NCI-H345 (cell line): Measurements from ENCODE around the gene FAM227B.
"Not testable (repeated sequence)": the region's sequence is repeated elsewhere in the genome, so short reads cannot be mapped to it uniquely, and the experiment has no call there.

Source experiments
- DNase-seq: peaks from one replicate; lab custom pipeline; 2025; lab: John Stamatoyannopoulos, UW

FAM227B gene

GRCh38 chr15:49610157-49610918, 10.3 kb downstream of the FAM227B start:
- no peak for DNase-seq

DNA sequence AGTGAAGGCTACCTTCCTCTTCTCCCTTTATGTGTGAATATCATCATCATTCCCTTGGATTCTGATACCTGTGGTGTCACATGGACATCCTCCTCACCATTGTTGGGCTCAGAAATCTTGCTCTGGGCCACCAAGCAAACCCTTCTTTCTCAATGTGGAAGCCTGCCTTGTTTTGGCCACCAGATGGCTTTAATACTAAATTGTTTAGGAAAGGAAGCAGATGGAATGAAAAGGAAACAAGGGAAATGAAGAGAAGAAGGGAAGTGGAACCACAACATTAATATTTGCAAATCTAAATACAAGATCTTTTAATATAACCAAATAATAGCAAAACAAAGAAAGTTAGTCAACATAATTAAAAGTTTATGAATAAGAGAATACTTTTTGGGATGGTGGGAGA, 14.0 kb downstream of the FAM227B start:
- no peak for DNase-seq

DNA sequence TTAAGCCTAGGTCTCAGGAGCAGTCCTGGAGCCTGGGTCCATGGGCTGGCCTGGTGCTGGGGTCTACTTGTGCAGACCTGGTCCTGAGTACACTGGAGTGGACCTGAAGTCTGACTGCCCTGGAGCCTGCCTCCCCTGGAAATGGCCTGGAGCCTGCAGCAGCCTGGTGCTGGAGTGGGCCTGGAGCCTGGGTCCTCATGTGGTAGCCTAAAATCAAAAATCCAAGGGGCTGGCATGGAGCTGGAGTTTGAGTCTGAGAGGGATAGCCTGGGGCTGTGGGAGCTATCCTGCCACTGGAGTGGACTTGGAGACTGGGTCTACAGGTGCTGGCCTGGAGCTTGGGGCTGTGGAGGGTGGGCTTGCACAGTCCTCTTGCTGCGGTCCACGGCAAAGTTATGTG, 15.0 kb downstream of the FAM227B start:
- DNase-seq, result no peak

DNA sequence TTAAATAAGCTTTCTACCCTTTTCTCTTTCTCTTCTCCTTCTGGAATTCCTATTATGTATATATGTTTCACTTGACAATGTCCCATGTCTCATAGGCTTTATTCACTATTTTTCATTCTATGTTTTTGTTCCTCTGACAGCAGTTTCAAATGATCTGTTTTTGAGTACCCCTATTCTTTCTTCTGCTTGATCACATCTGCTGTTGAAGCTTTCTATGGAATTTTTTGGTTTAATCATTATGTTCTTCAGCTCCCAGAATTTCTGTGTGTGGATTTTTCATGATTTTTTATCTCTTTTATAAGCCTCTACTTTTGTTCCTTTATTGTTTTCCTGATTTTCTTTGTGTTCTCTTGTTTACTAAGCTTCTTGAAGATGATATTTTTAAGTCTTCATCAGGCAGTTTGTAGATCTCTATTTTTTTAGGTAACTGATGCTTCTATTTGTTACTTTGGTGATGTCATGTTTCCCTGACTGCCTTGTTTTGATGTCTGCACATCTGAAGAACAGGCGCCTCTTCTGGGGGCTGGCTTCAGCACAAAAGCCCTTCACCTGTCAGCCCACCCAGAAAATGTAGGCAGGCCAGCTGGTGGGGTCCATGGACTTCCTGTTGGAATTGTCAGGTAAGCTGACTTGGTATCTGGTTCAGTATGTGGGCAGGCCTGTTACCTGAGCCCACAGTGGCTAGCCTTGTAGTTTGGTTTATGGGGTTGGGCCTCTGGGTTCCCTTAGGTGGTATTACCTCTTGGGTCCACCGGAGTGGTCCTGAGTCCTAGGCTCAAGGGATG, 15.8 kb downstream of the FAM227B start:
- no peak for DNase-seq

- DNase-seq, result not testable (repeated sequence)
Observed at GRCh38 chr15:49592829-49593316, 27.7 kb downstream of the FAM227B start.

GRCh38 chr15:49589030-49589429, 31.6 kb downstream of the FAM227B start:
- DNase-seq, result no peak

GRCh38 chr15:49573421-49573820, 47.2 kb downstream of the FAM227B start:
- DNase-seq, result no peak

- DNase-seq, result no peak
Observed at GRCh38 chr15:49570672-49571071, 49.9 kb downstream of the FAM227B start.

GRCh38 chr15:49570174-49570573, 50.4 kb downstream of the FAM227B start:
- DNase-seq, result no peak

DNA sequence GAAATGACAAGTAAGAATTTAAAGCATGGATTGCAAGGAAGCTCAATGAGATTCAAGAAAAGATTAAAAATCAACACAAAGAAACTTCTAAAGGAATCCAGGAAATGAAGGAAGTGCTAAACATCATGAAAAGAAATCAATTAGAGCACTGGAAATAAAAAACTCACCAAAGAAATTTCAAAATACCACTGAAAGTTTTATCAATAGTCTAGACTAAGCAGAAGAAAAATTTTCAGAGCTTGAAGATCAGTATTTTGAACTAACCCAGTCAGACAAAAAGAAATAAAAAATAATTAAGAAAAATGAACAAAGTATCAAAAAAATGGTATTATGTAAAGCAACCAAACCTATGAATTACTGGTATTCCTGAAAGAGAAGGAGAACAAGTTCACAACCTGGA, 60.6 kb downstream of the FAM227B start:
- no peak for DNase-seq

- no peak for DNase-seq
Observed at GRCh38 chr15:49558929-49559328, 61.7 kb downstream of the FAM227B start.

DNA sequence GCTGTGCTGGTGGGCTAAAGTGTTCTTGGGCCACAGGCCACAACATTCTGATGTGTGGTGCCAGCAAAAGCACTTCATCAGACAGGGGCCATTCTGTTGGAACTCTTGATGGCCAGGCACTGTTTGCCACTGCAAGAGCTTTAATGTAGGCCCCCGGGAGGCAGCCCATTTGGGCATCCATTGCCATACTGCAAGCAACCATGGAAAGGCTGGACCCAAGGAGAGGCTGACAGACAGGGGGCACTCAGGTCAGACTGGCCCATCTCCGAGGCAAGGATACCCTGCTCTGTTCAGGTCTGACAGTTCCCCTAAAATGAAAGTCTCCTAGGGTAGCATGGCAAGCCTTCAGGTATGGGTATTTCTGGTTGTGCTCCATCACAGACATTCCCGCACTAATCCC, 64.2 kb downstream of the FAM227B start:
- no peak for DNase-seq

DNA sequence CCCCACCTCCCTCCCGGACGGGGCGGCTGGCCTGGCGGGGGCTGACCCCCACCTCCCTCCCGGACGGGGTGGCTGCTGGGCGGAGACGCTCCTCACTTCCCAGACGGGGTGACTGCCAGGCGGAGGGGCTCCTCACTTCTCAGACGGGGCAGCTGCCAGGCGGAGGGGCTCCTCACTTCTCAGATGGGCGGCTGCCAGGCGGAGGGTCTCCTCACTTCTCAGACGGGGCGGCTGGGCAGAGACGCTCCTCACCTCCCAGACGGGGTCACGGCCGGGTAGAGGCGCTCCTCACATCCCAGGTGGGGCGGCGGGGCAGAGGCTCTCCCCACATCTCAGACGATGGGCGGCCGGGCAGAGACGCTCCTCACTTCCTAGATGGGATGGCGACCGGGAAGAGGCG, 70.3 kb downstream of the FAM227B start:
- DNase-seq, result not testable (repeated sequence)

GRCh38 chr15:49538520-49538919, 82.1 kb downstream of the FAM227B start:
- no peak for DNase-seq

GRCh38 chr15:49530092-49530491, 90.5 kb downstream of the FAM227B start:
- DNase-seq, result no peak

DNA sequence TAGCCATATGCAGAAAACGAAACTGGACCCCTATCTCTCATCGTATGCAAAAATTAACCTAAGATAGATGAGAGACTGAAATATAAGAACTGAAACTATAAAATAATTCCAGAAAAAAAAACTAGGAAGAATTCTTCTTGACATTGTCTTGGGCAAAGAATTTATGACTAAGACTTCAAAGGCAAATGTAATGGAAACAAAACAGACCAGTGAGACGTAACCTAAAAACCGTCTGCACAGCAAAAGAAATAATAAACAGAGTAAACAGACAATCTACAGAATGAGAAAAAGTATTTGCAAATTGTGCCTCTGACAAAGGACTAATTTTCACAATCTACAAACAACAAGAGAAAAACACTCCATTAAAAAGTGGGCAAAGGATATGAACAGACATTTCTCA, 92.3 kb downstream of the FAM227B start:
- DNase-seq, result no peak

- no peak for DNase-seq
Observed at GRCh38 chr15:49521802-49522201, 98.8 kb downstream of the FAM227B start.

- DNase-seq, result not testable (repeated sequence)
Observed at GRCh38 chr15:49512739-49513138, 107.9 kb downstream of the FAM227B start.

DNA sequence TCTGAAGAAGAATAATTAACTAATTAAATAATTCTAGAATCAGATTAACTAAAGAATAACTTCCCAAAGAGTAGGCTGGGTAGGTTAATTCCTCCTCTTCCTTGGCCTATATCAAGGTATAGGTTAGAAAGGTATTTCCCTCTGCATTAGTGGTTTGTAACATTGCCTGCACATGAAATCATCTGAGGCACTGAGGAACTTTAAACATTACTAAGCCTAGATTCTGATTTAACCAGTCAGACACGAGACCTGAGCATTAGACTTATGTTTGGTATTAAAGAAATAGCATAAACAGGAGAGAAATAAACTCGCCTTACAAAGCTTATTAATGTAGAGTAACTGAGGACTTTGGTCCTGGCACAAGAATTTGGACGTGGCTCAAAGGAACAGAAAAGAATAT, 113.4 kb downstream of the FAM227B start:
- no peak for DNase-seq

- no peak for DNase-seq
Observed at GRCh38 chr15:49506341-49506740, 114.3 kb downstream of the FAM227B start.

- no peak for DNase-seq
Observed at GRCh38 chr15:49501586-49501985, 119.0 kb downstream of the FAM227B start.

DNA sequence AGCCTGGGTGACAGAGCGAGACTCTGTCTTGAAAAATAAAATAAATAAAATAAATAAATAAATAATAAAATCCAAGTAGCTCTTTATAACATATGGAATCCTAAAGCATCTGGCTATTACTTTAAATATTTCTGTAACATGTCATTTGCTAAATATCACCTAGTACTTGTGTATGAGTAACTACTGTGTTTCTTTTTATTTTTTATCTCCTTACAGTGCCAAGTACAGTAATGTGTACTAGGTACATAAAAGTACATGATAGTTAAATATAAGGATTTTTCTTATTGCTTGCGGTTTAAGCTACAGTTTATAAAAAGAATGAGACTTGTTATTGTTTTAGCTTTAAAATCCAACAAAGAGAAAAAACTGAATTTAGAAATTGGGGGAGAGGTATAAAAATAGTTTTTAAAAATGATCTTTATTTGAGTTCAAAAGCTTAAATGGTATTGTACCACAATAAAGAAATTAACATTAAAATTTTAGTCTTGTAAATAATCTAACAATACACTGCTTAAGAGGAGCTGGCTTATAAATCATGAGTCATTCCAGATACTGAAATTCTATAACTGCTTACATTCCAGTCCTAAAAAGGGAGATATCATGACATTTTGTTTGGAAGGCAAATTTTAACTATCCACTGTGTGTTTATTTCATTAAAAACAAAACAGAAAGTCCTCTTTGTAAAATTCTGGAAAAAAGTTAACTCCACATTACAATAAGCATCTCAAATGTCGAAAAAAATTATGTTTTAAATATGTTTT, 124.4 kb downstream of the FAM227B start:
- no peak for DNase-seq

DNA sequence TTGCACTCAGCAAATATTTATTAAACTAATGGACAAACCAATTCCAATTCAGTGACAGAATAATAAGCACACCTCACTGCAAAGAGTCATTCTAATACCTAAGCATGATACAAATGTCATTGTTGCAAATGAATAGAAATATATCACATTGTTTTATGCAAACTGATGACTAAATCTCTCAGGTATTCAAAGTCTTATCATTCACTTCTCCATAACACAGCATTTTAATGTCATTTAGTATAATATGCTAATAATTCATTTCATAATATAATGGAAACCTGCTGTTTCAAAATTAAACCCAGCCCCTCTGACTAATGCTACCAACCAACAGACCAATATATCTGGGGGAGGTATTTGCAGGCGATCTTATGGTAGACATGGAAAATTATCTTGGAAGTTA, 125.8 kb downstream of the FAM227B start:
- DNase-seq, result no peak
